Measurements from ENCODE around the gene EPHB2. TPM values are rescaled to one million over a fixed set of nuclear protein-coding genes. Genes with fewer than 3 reads are reported as not detected.

Gene EPHB2
- total and polyA plus RNA-seq, 2 of the 4 experiments (the other 2 are of a cell fraction) = 52.3 to 58.8 TPM

DNA sequence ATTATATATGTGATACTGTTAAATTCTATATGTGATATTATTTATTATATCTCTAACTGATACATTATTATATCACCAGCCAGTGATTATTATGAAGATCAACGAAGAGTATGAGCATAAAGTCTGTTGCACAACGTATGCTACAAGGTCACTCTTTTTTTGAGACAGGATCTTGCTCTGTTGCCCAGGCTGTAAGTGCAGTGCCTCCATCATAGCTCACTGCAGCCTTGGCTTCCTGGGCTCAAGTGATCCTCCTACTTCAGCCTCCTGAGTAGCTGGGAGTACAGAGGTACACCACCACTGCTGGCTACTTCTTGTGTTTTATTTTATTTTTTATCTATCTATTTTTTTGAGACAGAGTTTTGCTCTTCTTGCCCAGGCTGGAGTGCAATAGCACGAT is 14.0 kb upstream of the EPHB2 start:
- Histone ChIP-seq H3K9ac (ENCODE audit: low read depth, low read length) (no peak overlapping the region), H3K4me1 (ENCODE audit: control insufficient read depth, insufficient read depth, low read length) (no peaks in the 10 kb centered on the region), H3K36me3 (ENCODE audit: control insufficient read depth, insufficient read depth, low read length) (no peaks in the 10 kb centered on the region), H4K5ac (ENCODE audit: low read depth, low read length) (no peak overlapping the region), H3K4ac (ENCODE audit: low read depth, low read length) (no peak overlapping the region), H2AFZ (replicated peaks; ENCODE audit: low read length, poor library complexity) (no peak overlapping the region), H3K4me2 (ENCODE audit: low read depth, low read length) (no peak overlapping the region), H2BK20ac (ENCODE audit: low read depth, low read length) (no peak overlapping the region), H2AK9ac (replicated peaks; ENCODE audit: low read depth, low read length, poor library complexity) (no peak overlapping the region), H3K14ac (replicated peaks; ENCODE audit: low read depth, low read length) (no peak overlapping the region), H3K27me3 (ENCODE audit: control insufficient read depth, insufficient read depth, low read length) (no peaks in the 10 kb centered on the region), H3K9me1 (ENCODE audit: insufficient read depth, low read length) (no peaks in the 10 kb centered on the region), H2AK5ac (ENCODE audit: low read depth, low read length) (no peak overlapping the region), H4K8ac (ENCODE audit: low read depth in 2 of 2, low read length in 2 of 2) (no peak overlapping the region), H2BK120ac (ENCODE audit: low read depth, low read length) (no peak overlapping the region), H3K4me3 (ENCODE audit: insufficient read depth, low read depth, low read length) (no peak overlapping the region), H2BK15ac (ENCODE audit: low read depth, low read length) (no peak overlapping the region), H3K23ac (ENCODE audit: low read depth, low read length) (no peak overlapping the region), H2BK5ac (ENCODE audit: low read depth, low read length, poor library complexity, severe bottlenecking) (no peak overlapping the region), H4K20me1 (ENCODE audit: insufficient read depth, low read length) (no peaks in the 10 kb centered on the region), H3K27ac (ENCODE audit: insufficient read depth, low read length) (no peak overlapping the region), H3K9me3 (ENCODE audit: control insufficient read depth, insufficient read depth, low read length) (no peaks in the 10 kb centered on the region), H3K56ac (ENCODE audit: extremely low read depth, insufficient read depth, low read length) (no peak overlapping the region), H3K79me1 (ENCODE audit: low read depth in 1 of 2, low read length in 2 of 2) (no peaks in the 10 kb centered on the region), H4K91ac (ENCODE audit: insufficient read depth, low read depth, low read length) (no peak overlapping the region), H3K18ac (ENCODE audit: low read depth, low read length) (no peak overlapping the region)
- intact Hi-C loops (cut with micrococcal nuclease) = no loop called here
- ATAC-seq (ENCODE audit: low read depth) (no peak), DNase-seq (no peak)
- dilution Hi-C loops (cut with HindIII; ENCODE audit: low sequenced_read_pairs, unreplicated experiment) = no loop called here
- CTCF ChIA-PET = interaction anchor here (1.7 kb wide), 1 partner anchor 17 kb away, joined by 4 read pairs; no protein-coding TSS in a partner anchor
- POLR2A ChIA-PET (ENCODE audit: unreplicated experiment) = no interaction called here
- in situ Hi-C loops (cut with MboI; ENCODE audit: low sequenced_read_pairs) = no loop called here
- WGBS, 2 experiments (ENCODE audit: extremely low coverage in 2 of 2, insufficient read length in 1 of 2) = 83% methylated on average over 1 of the region's 3 CpGs; no CpG with 5 or more reads in 1 of the 2 experiments
- TF ChIP-seq RCOR1 (IDR thresholded peaks at IDR 0.05; ENCODE audit: insufficient replicate concordance, low read length) (no peak), RFX5 (IDR thresholded peaks at IDR 0.05; ENCODE audit: low read depth, low read length) (no peak), FOS (IDR thresholded peaks at IDR 0.05; ENCODE audit: low read depth, low read length) (no peak), POLR2A (IDR thresholded peaks at IDR 0.05; ENCODE audit: low read depth, low read length) (no peak), RAD21 (IDR thresholded peaks at IDR 0.05; ENCODE audit: low read length) (no peak), CHD1 (IDR thresholded peaks at IDR 0.05; ENCODE audit: low read depth, low read length) (no peak), MXI1 (IDR thresholded peaks at IDR 0.05; ENCODE audit: borderline replicate concordance, low read depth, low read length) (no peak), MAZ (IDR thresholded peaks at IDR 0.05; ENCODE audit: borderline replicate concordance, low read depth, low read length) (no peak), SMC3 (IDR thresholded peaks at IDR 0.05; ENCODE audit: low read depth, low read length) (no peak), BHLHE40 (IDR thresholded peaks at IDR 0.05; ENCODE audit: low read depth, low read length) (no peak), NFE2L2 (IDR thresholded peaks at IDR 0.05; ENCODE audit: low read depth, low read length) (no peak), CEBPB (IDR thresholded peaks at IDR 0.05; ENCODE audit: low read depth, low read length) (no peak), MAFK (IDR thresholded peaks at IDR 0.05; ENCODE audit: low read depth, low read length) (no peak)
- TF ChIP-seq, protein P1, sequence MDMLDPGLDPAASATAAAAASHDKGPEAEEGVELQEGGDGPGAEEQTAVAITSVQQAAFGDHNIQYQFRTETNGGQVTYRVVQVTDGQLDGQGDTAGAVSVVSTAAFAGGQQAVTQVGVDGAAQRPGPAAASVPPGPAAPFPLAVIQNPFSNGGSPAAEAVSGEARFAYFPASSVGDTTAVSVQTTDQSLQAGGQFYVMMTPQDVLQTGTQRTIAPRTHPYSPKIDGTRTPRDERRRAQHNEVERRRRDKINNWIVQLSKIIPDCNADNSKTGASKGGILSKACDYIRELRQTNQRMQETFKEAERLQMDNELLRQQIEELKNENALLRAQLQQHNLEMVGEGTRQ (IDR thresholded peaks at IDR 0.05; ENCODE audit: low read depth, low read length) = no peak
- TF ChIP-seq, protein P2, sequence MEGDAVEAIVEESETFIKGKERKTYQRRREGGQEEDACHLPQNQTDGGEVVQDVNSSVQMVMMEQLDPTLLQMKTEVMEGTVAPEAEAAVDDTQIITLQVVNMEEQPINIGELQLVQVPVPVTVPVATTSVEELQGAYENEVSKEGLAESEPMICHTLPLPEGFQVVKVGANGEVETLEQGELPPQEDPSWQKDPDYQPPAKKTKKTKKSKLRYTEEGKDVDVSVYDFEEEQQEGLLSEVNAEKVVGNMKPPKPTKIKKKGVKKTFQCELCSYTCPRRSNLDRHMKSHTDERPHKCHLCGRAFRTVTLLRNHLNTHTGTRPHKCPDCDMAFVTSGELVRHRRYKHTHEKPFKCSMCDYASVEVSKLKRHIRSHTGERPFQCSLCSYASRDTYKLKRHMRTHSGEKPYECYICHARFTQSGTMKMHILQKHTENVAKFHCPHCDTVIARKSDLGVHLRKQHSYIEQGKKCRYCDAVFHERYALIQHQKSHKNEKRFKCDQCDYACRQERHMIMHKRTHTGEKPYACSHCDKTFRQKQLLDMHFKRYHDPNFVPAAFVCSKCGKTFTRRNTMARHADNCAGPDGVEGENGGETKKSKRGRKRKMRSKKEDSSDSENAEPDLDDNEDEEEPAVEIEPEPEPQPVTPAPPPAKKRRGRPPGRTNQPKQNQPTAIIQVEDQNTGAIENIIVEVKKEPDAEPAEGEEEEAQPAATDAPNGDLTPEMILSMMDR (conservative IDR thresholded peaks at IDR 0.05; ENCODE audit: low read depth, low read length) = no peak
- TF ChIP-seq, protein P3, sequence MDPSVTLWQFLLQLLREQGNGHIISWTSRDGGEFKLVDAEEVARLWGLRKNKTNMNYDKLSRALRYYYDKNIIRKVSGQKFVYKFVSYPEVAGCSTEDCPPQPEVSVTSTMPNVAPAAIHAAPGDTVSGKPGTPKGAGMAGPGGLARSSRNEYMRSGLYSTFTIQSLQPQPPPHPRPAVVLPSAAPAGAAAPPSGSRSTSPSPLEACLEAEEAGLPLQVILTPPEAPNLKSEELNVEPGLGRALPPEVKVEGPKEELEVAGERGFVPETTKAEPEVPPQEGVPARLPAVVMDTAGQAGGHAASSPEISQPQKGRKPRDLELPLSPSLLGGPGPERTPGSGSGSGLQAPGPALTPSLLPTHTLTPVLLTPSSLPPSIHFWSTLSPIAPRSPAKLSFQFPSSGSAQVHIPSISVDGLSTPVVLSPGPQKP (IDR thresholded peaks at IDR 0.05; ENCODE audit: borderline replicate concordance, low read depth, low read length) = no peak
- BruUV-seq (replicated peaks) = no TSS peak

All from IMR-90 (cell line).